ENCODE data around the gene S1PR2. TPM values are rescaled to one million over a fixed set of nuclear protein-coding genes. Genes with fewer than 3 reads are reported as not detected.

S1PR2 gene
- total and polyA plus RNA-seq, 9 of the 15 experiments (the other 6 are each of a cell fraction or from before 2014, with no cell fraction given): 1.5 to 3.9 (median 2.0) TPM

- TF ChIP-seq TAF1 (IDR thresholded peaks at IDR 0.05; ENCODE audit: control insufficient read depth, extremely low read depth, insufficient read depth, low read length, severe bottlenecking) (peak; percentile 57), CTCFL (IDR thresholded peaks at IDR 0.05; ENCODE audit: borderline replicate concordance, insufficient read depth, low read depth, low read length, poor library complexity, severe bottlenecking) (no peak), ZNF224 (CRISPR knock-in tag; IDR thresholded peaks at IDR 0.05) (0 out of 2 replicates have a peak, but pooled peaks have one; percentile 36), TCFL5 (CRISPR knock-in tag; conservative IDR thresholded peaks at IDR 0.05) (no peak), CAMTA2 (CRISPR knock-in tag; conservative IDR thresholded peaks at IDR 0.05) (no peak), NFRKB (IDR thresholded peaks at IDR 0.05; ENCODE audit: low read depth) (no peak; the same call in 1 of the 2 replicates), TGIF2 (CRISPR knock-in tag; IDR thresholded peaks at IDR 0.05) (0 out of 2 replicates have a peak, but pooled peaks have one; percentile 55), NR0B1 (IDR thresholded peaks at IDR 0.05; ENCODE audit: partially characterized antibody) (no peak), MYNN (IDR thresholded peaks at IDR 0.05) (no peak), MYNN (CRISPR knock-in tag; IDR thresholded peaks at IDR 0.05) (no peak), LCOR (CRISPR knock-in tag; IDR thresholded peaks at IDR 0.05) (peak; percentile 87), ELF2 (CRISPR knock-in tag; IDR thresholded peaks at IDR 0.05) (peak; percentile 86), HDAC8 (tag; IDR thresholded peaks at IDR 0.05) (peak; percentile 60; the same call in 1 of the 2 replicates), ARID4B (CRISPR knock-in tag; IDR thresholded peaks at IDR 0.05) (peak; percentile 98), LEF1 (IDR thresholded peaks at IDR 0.05) (peak; percentile 21; the same call in 1 of the 2 replicates), DPF2 (IDR thresholded peaks at IDR 0.05) (peak; percentile 19; the same call in 1 of the 2 replicates), MYC (IDR thresholded peaks at IDR 0.05; ENCODE audit: low read depth, low read length) (peak; percentile 98), MYC (CRISPR knock-in tag; IDR thresholded peaks at IDR 0.05; ENCODE audit: borderline replicate concordance, low read depth) (peak; percentile 92; the same call in 1 of the 2 replicates), TRIM28 (IDR thresholded peaks at IDR 0.05) (no peak), CBX5 (IDR thresholded peaks at IDR 0.05; ENCODE audit: borderline replicate concordance, low read depth) (no peak), HDAC2 (IDR thresholded peaks at IDR 0.05) (peak; percentile 69; the same call in 1 of the 2 replicates)
Observed at GRCh38 chr19:10251792-10252694, 20.9 kb upstream of the S1PR2 start, which contains the start of gene MRPL4 (continued).

Measured in K562 (cell line).